GM23338 (cell line): ENCODE data around the gene LEFTY2. TPM values are rescaled to one million over a fixed set of nuclear protein-coding genes. Genes with fewer than 3 reads are reported as not detected.

ENCODE experiments used
- ATAC-seq: fragments of 200-7000 bp; cut with Tn5 transposase; 3 replicates; pipeline ENCODE4 v1.9.1; 2020
- DNase-seq: peaks from one replicate; pipeline ENCODE4 v3.0.0-alpha.2; 2015; ENCODE audit warnings: low spot score
- H2AFZ ChIP-seq: fragments of 200-600 bp; sonication (generic); 2 replicates; pipeline ENCODE4 v1.8.0; 2016; ENCODE audit warnings: antibody characterized with exemption, mild to moderate bottlenecking, moderate library complexity
- H3F3A ChIP-seq: fragments of 200-600 bp; sonication (generic); replicated peaks from 2 replicates; pipeline ENCODE4 v1.8.0; 2017; ENCODE audit warnings: antibody characterized with exemption, mixed run types, low read depth
- H3K27ac ChIP-seq: fragments of 200-600 bp; sonication (generic); 2 replicates; pipeline ENCODE4 v1.6.1; 2016; ENCODE audit warnings: low read depth
- H3K27me3 ChIP-seq: fragments of 200-600 bp; sonication (generic); 2 replicates; pipeline ENCODE4 v1.8.0; 2016; ENCODE audit warnings: mild to moderate bottlenecking, mixed run types, moderate library complexity; ENCODE audit not compliant: insufficient read depth
- H3K36me3 ChIP-seq: fragments of 200-600 bp; sonication (generic); 2 replicates; pipeline ENCODE4 v1.8.0; 2016; ENCODE audit warnings: mild to moderate bottlenecking; ENCODE audit not compliant: insufficient read depth
- H3K4me1 ChIP-seq: fragments of 200-600 bp; sonication (generic); 2 replicates; pipeline ENCODE4 v1.8.0; 2016; ENCODE audit warnings: mild to moderate bottlenecking, moderate library complexity; ENCODE audit not compliant: insufficient read depth
- H3K4me2 ChIP-seq: fragments of 200-600 bp; sonication (generic); 2 replicates; pipeline ENCODE4 v1.7.1; 2017; ENCODE audit warnings: mixed run types
- H3K4me3 ChIP-seq: fragments of 200-600 bp; sonication (generic); 2 replicates; pipeline ENCODE4 v1.6.1; 2016; ENCODE audit warnings: mixed run types
- H3K79me2 ChIP-seq: fragments of 200-600 bp; sonication (generic); replicated peaks from 2 replicates; pipeline ENCODE4 v1.8.0; 2017; ENCODE audit warnings: mild to moderate bottlenecking; ENCODE audit not compliant: insufficient read depth
- H3K9me2 ChIP-seq: fragments of 200-600 bp; sonication (generic); 2 replicates; pipeline ENCODE4 v1.8.0; 2017; ENCODE audit not compliant: insufficient read depth
- H4K20me1 ChIP-seq: fragments of 200-600 bp; sonication (generic); replicated peaks from 2 replicates; pipeline ENCODE4 v1.8.0; 2017; ENCODE audit warnings: mild to moderate bottlenecking; ENCODE audit not compliant: insufficient read depth
- H3K27ac Mint-ChIP-seq: 2 replicates; pipeline ENCODE4 v1.8.0; 2020; ENCODE audit warnings: inconsistent platforms, mild to moderate bottlenecking, moderate library complexity, mixed read lengths
- H3K27me3 Mint-ChIP-seq: 3 replicates; pipeline ENCODE4 v1.8.0; 2022; ENCODE audit warnings: low read depth, mild to moderate bottlenecking, moderate library complexity, mixed read lengths, inconsistent platforms; ENCODE audit not compliant: insufficient read depth, poor library complexity
- H3K36me3 Mint-ChIP-seq: 3 replicates; pipeline ENCODE4 v1.8.0; 2021; ENCODE audit warnings: low read depth, mild to moderate bottlenecking, inconsistent platforms, moderate library complexity, mixed read lengths
- H3K4me1 Mint-ChIP-seq: 3 replicates; pipeline ENCODE4 v1.8.0; 2020; ENCODE audit warnings: mild to moderate bottlenecking, inconsistent platforms, mixed read lengths
- H3K4me3 Mint-ChIP-seq: 3 replicates; pipeline ENCODE4 v1.8.0; 2021; ENCODE audit warnings: moderate library complexity, mild to moderate bottlenecking, inconsistent platforms, mixed read lengths
- H3K9me3 Mint-ChIP-seq: 3 replicates; pipeline ENCODE4 v1.8.0; 2020; ENCODE audit warnings: moderate library complexity, mild to moderate bottlenecking, inconsistent platforms, mixed read lengths
- CREB1 ChIP-seq: fragments of 250-450 bp; sonication (Bioruptor Pico); IDR thresholded peaks from 2 replicates; pipeline ENCODE4 v1.5.0; 2020; ENCODE audit warnings: low read depth, mild to moderate bottlenecking, moderate library complexity
- CTCF ChIP-seq, 2 experiments: fragments of 200-600 bp in 1 of 2; sonication (generic) in 1 of 2; conservative IDR thresholded peaks; 2 replicates each; pipeline versions ENCODE4 v1.5.1 to v1.6.1; 2016 to 2017; ENCODE audit warnings: antibody characterized with exemption in 2 of 2, low read depth in 2 of 2, mild to moderate bottlenecking in 2 of 2, moderate library complexity in 1 of 2
- ETS1 ChIP-seq: IDR thresholded peaks from 2 replicates; pipeline ENCODE4 v1.6.1; 2016; ENCODE audit warnings: antibody characterized with exemption
- EZH2 ChIP-seq: fragments of 200-600 bp; sonication (generic); IDR thresholded peaks from one replicate; pipeline ENCODE4 v1.8.0; 2017; ENCODE audit warnings: antibody characterized with exemption, mild to moderate bottlenecking, low read depth; ENCODE audit not compliant: unreplicated experiment
- EZH2phosphoT487 ChIP-seq: fragments of 200-600 bp; sonication (generic); IDR thresholded peaks from one replicate; pipeline ENCODE4 v1.8.1; 2018; ENCODE audit warnings: antibody characterized with exemption; ENCODE audit not compliant: unreplicated experiment
- POLR2AphosphoS5 ChIP-seq: IDR thresholded peaks from 2 replicates; pipeline ENCODE4 v1.6.1; 2016; ENCODE audit warnings: antibody characterized with exemption, low read depth
- STAT1 ChIP-seq: IDR thresholded peaks from one replicate; pipeline ENCODE4 v1.6.1; 2016; ENCODE audit warnings: antibody characterized with exemption; ENCODE audit not compliant: unreplicated experiment
- ZNF331 ChIP-seq: fragments of 250-450 bp; sonication (Bioruptor Pico); IDR thresholded peaks from 2 replicates; pipeline ENCODE4 v1.5.0; 2020; ENCODE audit warnings: low read depth, mild to moderate bottlenecking, moderate library complexity
- ZNF462 ChIP-seq: fragments of 250-450 bp; sonication (Bioruptor Pico); IDR thresholded peaks from 2 replicates; pipeline ENCODE4 v1.5.0; 2020; ENCODE audit warnings: mild to moderate bottlenecking, moderate library complexity
- polyA plus RNA-seq: library from polyadenylated mRNA; unstranded; fragments of >200 nt; fragmentation: Nextera tagmentation; extraction: Ambion mirVana; gene quantifications from 2 replicates; pipeline ENCODE4 v1.2.1, GENCODE V29; 2016
- total RNA-seq: library from RNA; depleted of rRNA; stranded (reverse); fragments of >200 nt; shearing (Covaris generic); gene quantifications from 2 replicates; pipeline ENCODE4 v1.2.3, GENCODE V29; 2014

The LEFTY2 gene
- total and polyA plus RNA-seq, 2 experiments from 2014 or later: 8.3 to 12.4 TPM

- no peak for ATAC-seq
- no peak for TF ChIP-seq ZNF462
- no peak for TF ChIP-seq EZH2
- TF ChIP-seq CTCF (conservative IDR thresholded peaks at IDR 0.05; ENCODE audit: low read depth in 2 of 2): no peak
- TF ChIP-seq CREB1: no peak
- TF ChIP-seq POLR2AphosphoS5: no peak
- no peak for TF ChIP-seq STAT1
- no peak for TF ChIP-seq ETS1
- no peak for TF ChIP-seq ZNF331
- TF ChIP-seq EZH2phosphoT487: no peak
These were observed 13.7 kb upstream of the LEFTY2 start for GRCh38 chr1:225954753-225955152.

More at GRCh38 chr1:225954753-225955152, 13.7 kb upstream of the LEFTY2 start:
- H3K36me3 ChIP-seq: no peaks in the 10 kb centered on the region
- Mint-ChIP-seq H3K9me3 (no peaks in the 10 kb centered on the region), H3K4me3 (no peak overlapping the region), H3K27ac (no peak overlapping the region), H3K27me3 (peaks cover 4% of the 10 kb centered on the region), H3K4me1 (peaks cover 12% of the 10 kb centered on the region), H3K36me3 (no peaks in the 10 kb centered on the region)
- H4K20me1 ChIP-seq: no peaks in the 10 kb centered on the region
- no peak overlapping the region for H3K4me3 ChIP-seq
- no peaks in the 10 kb centered on the region for H3K79me2 ChIP-seq
- H3K9me2 ChIP-seq: no peaks in the 10 kb centered on the region
- H2AFZ ChIP-seq: no peak overlapping the region
- peaks cover 11% of the 10 kb centered on the region for H3K4me1 ChIP-seq
- H3F3A ChIP-seq: no peaks in the 10 kb centered on the region
- H3K4me2 ChIP-seq: no peak overlapping the region
- no peak overlapping the region for H3K27ac ChIP-seq
- DNase-seq: no peak
- H3K27me3 ChIP-seq: no peaks in the 10 kb centered on the region
